SK-N-SH (cell line): ENCODE data around the gene TOP3A. TPM values are rescaled to one million over a fixed set of nuclear protein-coding genes. Genes with fewer than 3 reads are reported as not detected.
A peak's percentile ranks its signal among the peaks of the same experiment; 100 is the strongest.

ENCODE experiments used
- CTCF ChIA-PET: fragments of 300-600, 350-600 bp; formaldehyde crosslinking; extraction: SDS; loops from one replicate; lab custom pipeline; 2021; lab: Yijun Ruan, JAX
- POLR2A ChIA-PET: fragments of 350-600 bp; sonication (Branson Sonifier 250); formaldehyde crosslinking; extraction: SDS; loops from one replicate; lab custom pipeline; 2020; ENCODE audit warnings: antibody characterized with exemption, inconsistent platforms; lab: Yijun Ruan, JAX
- DNase-seq: peaks from one replicate; pipeline ENCODE4 v3.0.0; 2012
- H2AFZ ChIP-seq: fragments of 200-600 bp; sonication (generic); 2 replicates; pipeline ENCODE4 v1.8.1; 2016; ENCODE audit warnings: antibody characterized with exemption, mild to moderate bottlenecking, low read depth
- H3F3A ChIP-seq: fragments of 200-600 bp; sonication (generic); replicated peaks from 2 replicates; pipeline ENCODE3; 2016; ENCODE audit warnings: antibody characterized with exemption, mild to moderate bottlenecking; ENCODE audit not compliant: insufficient read depth
- H3K27ac ChIP-seq, 2 experiments: fragments of 200-500 bp in 1 of 2; fragments of 200-600 bp in 1 of 2; sonication (Bioruptor generic) in 1 of 2; sonication (generic), shearing (Covaris generic) in 1 of 2; 2 replicates each; pipeline versions ENCODE4 v1.5.1 to v1.6.1; 2014 to 2016; ENCODE audit warnings: low read depth in 2 of 2, inconsistent platforms in 1 of 2, low read length in 1 of 2, mild to moderate bottlenecking in 1 of 2, mixed read lengths in 1 of 2
- H3K27me3 ChIP-seq: fragments of 200-600 bp; sonication (generic), shearing (Covaris generic); 2 replicates; pipeline ENCODE4 v1.6.1; 2016; ENCODE audit warnings: mixed run types; ENCODE audit not compliant: insufficient read depth
- H3K36me3 ChIP-seq, 2 experiments: fragments of 200-500 bp in 1 of 2; fragments of 200-600 bp in 1 of 2; sonication (Bioruptor generic) in 1 of 2; sonication (generic) in 1 of 2; replicated peaks in 1 of 2; 2 replicates each; pipeline versions ENCODE3 to v1.5.1; 2014 to 2016; ENCODE audit warnings: low read length in 1 of 2, mild to moderate bottlenecking in 1 of 2; ENCODE audit not compliant: insufficient read depth in 2 of 2, control insufficient read depth in 1 of 2
- H3K4me1 ChIP-seq, 2 experiments: fragments of 200-500 bp in 1 of 2; fragments of 200-600 bp in 1 of 2; sonication (Bioruptor generic) in 1 of 2; sonication (generic), shearing (Covaris generic) in 1 of 2; 2 replicates each; pipeline versions ENCODE4 v1.5.1 to v1.6.1; 2014 to 2016; ENCODE audit warnings: low read depth in 1 of 2, low read length in 1 of 2, mixed run types in 1 of 2; ENCODE audit not compliant: insufficient read depth in 2 of 2, control insufficient read depth in 1 of 2
- H3K4me2 ChIP-seq: fragments of 200-600 bp; sonication (generic), shearing (Covaris generic); 2 replicates; pipeline ENCODE4 v1.6.1; 2017; ENCODE audit warnings: mixed run types
- H3K4me3 ChIP-seq, 2 experiments: fragments of 200-500 bp in 1 of 2; fragments of 200-600 bp in 1 of 2; sonication (Bioruptor generic) in 1 of 2; sonication (generic), shearing (Covaris generic) in 1 of 2; 2 replicates each; pipeline versions ENCODE4 v1.5.1 to v1.8.1; 2014 to 2016; ENCODE audit warnings: low read depth in 2 of 2, inconsistent platforms in 1 of 2, low read length in 1 of 2, mild to moderate bottlenecking in 1 of 2, mixed read lengths in 1 of 2, moderate library complexity in 1 of 2
- H3K79me2 ChIP-seq: fragments of 200-600 bp; sonication (generic); 2 replicates; pipeline ENCODE4 v1.8.1; 2017; ENCODE audit warnings: mild to moderate bottlenecking; ENCODE audit not compliant: insufficient read depth
- H3K9ac ChIP-seq: fragments of 200-600 bp; sonication (generic); 2 replicates; pipeline ENCODE4 v1.6.1; 2017; ENCODE audit warnings: mixed run types
- H3K9me2 ChIP-seq: fragments of 200-600 bp; sonication (generic); 2 replicates; pipeline ENCODE4 v1.6.1; 2017; ENCODE audit warnings: mixed run types
- H3K9me3 ChIP-seq: fragments of 200-600 bp; sonication (generic); 2 replicates; pipeline ENCODE4 v1.6.1; 2017; ENCODE audit warnings: mixed run types, mild to moderate bottlenecking, moderate library complexity
- H4K20me1 ChIP-seq: fragments of 200-600 bp; sonication (generic); 2 replicates; pipeline ENCODE4 v1.6.1; 2017; ENCODE audit warnings: mild to moderate bottlenecking, mixed run types; ENCODE audit not compliant: insufficient read depth
- CHD2 ChIP-seq: fragments of 150-350 bp; IDR thresholded peaks from 2 replicates; pipeline ENCODE4 v1.6.1; 2018; ENCODE audit warnings: low read length; ENCODE audit not compliant: partially characterized antibody
- ELF1 ChIP-seq: IDR thresholded peaks from 2 replicates; pipeline ENCODE4 v1.4.0; 2012
- EP300 ChIP-seq, 2 experiments: IDR thresholded peaks; 2 replicates each; pipeline versions ENCODE4 v1.4.0 to v1.6.1; 2012; ENCODE audit warnings: borderline replicate concordance in 1 of 2, low read depth in 1 of 2, low read length in 1 of 2
- EZH2phosphoT487 ChIP-seq: fragments of 200-600 bp; sonication (generic); IDR thresholded peaks from 2 replicates; pipeline ENCODE4 v1.6.1; 2017; ENCODE audit warnings: low read depth, mixed run types, mild to moderate bottlenecking, antibody characterized with exemption, moderate library complexity, borderline replicate concordance
- FOXJ3 ChIP-seq: sonication (generic); formaldehyde crosslinking; IDR thresholded peaks from 2 replicates; pipeline ENCODE4 v1.5.1; 2020; ENCODE audit warnings: mild to moderate bottlenecking, missing genetic modification reagents
- FOXM1 ChIP-seq: IDR thresholded peaks from 2 replicates; pipeline ENCODE4 v1.4.0; 2012; ENCODE audit warnings: low read depth, mild to moderate bottlenecking
- GABPA ChIP-seq: IDR thresholded peaks from 2 replicates; pipeline ENCODE4 v1.4.0; 2012; ENCODE audit warnings: low read depth, mild to moderate bottlenecking
- JUND ChIP-seq: IDR thresholded peaks from 2 replicates; pipeline ENCODE4 v1.4.0; 2012
- MAX ChIP-seq: IDR thresholded peaks from 2 replicates; pipeline ENCODE4 v1.4.0; 2012; ENCODE audit warnings: low read depth
- MXI1 ChIP-seq: IDR thresholded peaks from 2 replicates; pipeline ENCODE4 v1.6.1; 2012; ENCODE audit warnings: mild to moderate bottlenecking, low read depth, low read length, improper control_type of control experiment
- NRF1 ChIP-seq: IDR thresholded peaks from 2 replicates; pipeline ENCODE4 v1.6.1; 2012; ENCODE audit warnings: low read depth, mild to moderate bottlenecking, low read length
- PBX3 ChIP-seq: IDR thresholded peaks from 2 replicates; pipeline ENCODE4; 2012
- RXRA ChIP-seq: IDR thresholded peaks from 2 replicates; pipeline ENCODE4 v1.4.0; 2012; ENCODE audit warnings: low read depth, mild to moderate bottlenecking, borderline replicate concordance
- TAF1 ChIP-seq: IDR thresholded peaks from 2 replicates; pipeline ENCODE4 v1.6.1; 2012; ENCODE audit warnings: low read depth, mild to moderate bottlenecking, low read length, moderate library complexity, borderline replicate concordance
- TCF12 ChIP-seq: IDR thresholded peaks from 2 replicates; pipeline ENCODE4 v1.4.0; 2012
- TEAD4 ChIP-seq: IDR thresholded peaks from 2 replicates; pipeline ENCODE4 v1.4.0; 2012; ENCODE audit warnings: mild to moderate bottlenecking, borderline replicate concordance; ENCODE audit not compliant: insufficient read depth
- WGBS: methylation state at CpG from one replicate; pipeline ENCODE4 v1.1.6; 2017; ENCODE audit warnings: low lambda C conversion rate; 5-methylcytosine and 5-hydroxymethylcytosine counted together
- polyA plus RNA-seq, 3 experiments: library from polyadenylated mRNA; depleted of rRNA; stranded (reverse); fragments of >200 nt; gene quantifications; 2 replicates each; pipeline ENCODE4 v1.2.3, GENCODE V29; 2012

The TOP3A gene
- polyA plus RNA-seq, 1 of the 3 experiments (the other 2 are of a cell fraction): 14.7 TPM

GRCh38 chr17:18225121-18225641 is 89.6 kb downstream of the TOP3A start, which contains the start of gene LLGL1:
TSS of gene LLGL1 (plus strand) at chr17:18225635. CDS start at chr17:18225683, 48 bp downstream.
- Histone ChIP-seq H4K20me1 (0 out of 2 replicates have a peak, but pooled peaks cover 17% of the 10 kb centered on the region), H3K4me1 (peaks cover 9 to 23% of the 10 kb centered on the region in 2 experiments; a peak in 2 of 4 replicates), H3K27ac (peak within 1 kb of the TSS in 1 of 2 experiments; percentile 47; a peak in 1 of 4 replicates), H3K4me2 (peak within 1 kb of the TSS; percentile 99), H3K9ac (peak within 1 kb of the TSS; percentile 82), H3K9me3 (no peaks in the 10 kb centered on the region), H3K36me3 (no peaks in the 10 kb centered on the region), H3K79me2 (peaks cover 40% of the 10 kb centered on the region), H2AFZ (peak within 1 kb of the TSS; percentile 90), H3F3A (no peaks in the 10 kb centered on the region)
- ChIA-PET POLR2A (no interaction called here), CTCF (interaction anchor here (0.7 to 3.3 kb wide), 3 partner anchors 8 to 83 kb away, joined by 3 to 13 read pairs (median 6); no protein-coding TSS in a partner anchor)
- peak; percentile 100 for DNase-seq
- 4% methylated on average over 4 of the region's 60 CpGs for WGBS
- TF ChIP-seq TCF12 (no peak), TAF1 (no peak), FOXJ3 (no peak), CHD2 (peak; percentile 20), GABPA (no peak), MAX (peak; percentile 41; the same call in 1 of the 2 replicates), EZH2phosphoT487 (no peak), EP300 (IDR thresholded peaks at IDR 0.05; ENCODE audit: borderline replicate concordance in 1 of 2, low read depth in 1 of 2, low read length in 1 of 2) (no peak), MXI1 (peak; percentile 43), NRF1 (peak; percentile 66), ELF1 (peak; percentile 22; the same call in 1 of the 2 replicates), RXRA (no peak), FOXM1 (no peak), PBX3 (peak; percentile 92), TEAD4 (no peak)
- TF ChIP-seq, all 33 proteins: peak for 6
- H3K4me3 ChIP-seq: peak within 1 kb of the TSS; percentile 90 to 98
- no peaks in the 10 kb centered on the region for H3K9me2 ChIP-seq
- no peaks in the 10 kb centered on the region for H3K27me3 ChIP-seq

GRCh38 chr17:18224387-18225120 is 90.2 kb downstream of the TOP3A start:
- DNase-seq: peak; percentile 41
- H3K4me2 ChIP-seq: peak overlapping the region; percentile 57
- peak overlapping the region; percentile 43 to 61; a peak in 3 of 4 replicates for H3K4me3 ChIP-seq
- CTCF ChIA-PET: interaction anchor here (0.5 to 3.3 kb wide), 4 partner anchors 8 to 1737 kb away, joined by 3 to 13 read pairs (median 4); no protein-coding TSS in a partner anchor
- no peaks in the 10 kb centered on the region for H3K27me3 ChIP-seq
- H3K27ac ChIP-seq: no peak overlapping the region
- no peaks in the 10 kb centered on the region for H3K9me3 ChIP-seq
- H2AFZ ChIP-seq: peak overlapping the region; percentile 90
- 75% methylated on average over 23 of the region's 23 CpGs for WGBS
- no peak for TF ChIP-seq JUND
- H3K36me3 ChIP-seq: no peaks in the 10 kb centered on the region
- POLR2A ChIA-PET: no interaction called here
- H3K9me2 ChIP-seq: no peaks in the 10 kb centered on the region
- peak overlapping the region; percentile 26; the same call in 1 of the 2 replicates for H3K9ac ChIP-seq
- H3K79me2 ChIP-seq: peaks cover 36% of the 10 kb centered on the region
- H3F3A ChIP-seq: no peaks in the 10 kb centered on the region
- peaks cover 9 to 18% of the 10 kb centered on the region in 2 experiments; a peak in 2 of 4 replicates for H3K4me1 ChIP-seq
- 0 out of 2 replicates have a peak, but pooled peaks cover 13% of the 10 kb centered on the region for H4K20me1 ChIP-seq
